ENCODE results near the gene CD248.
"Not testable (repeated sequence)": the region's sequence is repeated elsewhere in the genome, so short reads cannot be mapped to it uniquely, and the experiment has no call there.

CD248 gene

GRCh38 chr11:66313321-66314185, 3.3 kb downstream of the CD248 start:
- DNase-seq: peak; percentile 40

GRCh38 chr11:66312549-66313320, 4.1 kb downstream of the CD248 start:
- peak; percentile 100 for DNase-seq

- DNase-seq: peak; percentile 91
Observed at GRCh38 chr11:66311965-66312548, 4.8 kb downstream of the CD248 start.

GRCh38 chr11:66311470-66311964, 5.3 kb downstream of the CD248 start:
- no peak for DNase-seq

GRCh38 chr11:66310803-66311440, 5.9 kb downstream of the CD248 start:
- not testable (repeated sequence) for DNase-seq

- DNase-seq: no peak
Observed at GRCh38 chr11:66310324-66310723, 6.5 kb downstream of the CD248 start.

- no peak for DNase-seq
Observed at GRCh38 chr11:66309475-66309874, 7.4 kb downstream of the CD248 start.

GRCh38 chr11:66302656-66303055, 14.2 kb downstream of the CD248 start:
- DNase-seq: no peak

GRCh38 chr11:66299186-66299585, 17.7 kb downstream of the CD248 start:
- no peak for DNase-seq

- no peak for DNase-seq
Observed at GRCh38 chr11:66297610-66298009, 19.2 kb downstream of the CD248 start.

GRCh38 chr11:66294626-66295620, 21.9 kb downstream of the CD248 start:
- no peak for DNase-seq

- no peak for DNase-seq
Observed at GRCh38 chr11:66293777-66294625, 22.8 kb downstream of the CD248 start.

- DNase-seq: no peak
Observed at GRCh38 chr11:66293352-66293751, 23.5 kb downstream of the CD248 start.

GRCh38 chr11:66292543-66293332, 24.1 kb downstream of the CD248 start:
- no peak for DNase-seq

GRCh38 chr11:66291706-66292542, 24.9 kb downstream of the CD248 start, which contains the start of gene TMEM151A:
Gene TMEM151A, plus strand, starts transcription at chr11:66291894. Its CDS starts 120 bp downstream, at chr11:66292014.
- DNase-seq: no peak

GRCh38 chr11:66291303-66291705, 25.5 kb downstream of the CD248 start:
- DNase-seq: no peak

GRCh38 chr11:66290330-66290621, 26.6 kb downstream of the CD248 start:
- no peak for DNase-seq

- no peak for DNase-seq
Observed at GRCh38 chr11:66289548-66290329, 27.1 kb downstream of the CD248 start.

Data from fibroblast of skin of abdomen (primary cell).